Stimulated activated CD8-positive, alpha-beta memory T cell treated with anti-CD3 and anti-CD28 coated beads, Interleukin-7, amount 100 ng/mL, for 48 hours (primary cell): Measurements from ENCODE around the gene MRPL9.
A peak's percentile ranks its signal among the peaks of the same experiment; 100 is the strongest.

Source experiments
- DNase-seq, 2 donors: peaks; one replicate each; pipeline ENCODE4 v3.0.0-alpha.2; 2020; ENCODE audit warnings: low read depth in 1 of 2; ENCODE audit errors: extremely low read depth in 1 of 2

MRPL9 gene

GRCh38 chr1:151762941-151763921 lies at the start of gene MRPL9:
MRPL9 (minus strand) TSS chr1:151763496; CDS start chr1:151763479, 17 bp downstream.
- peak; percentile 72 to 83 for DNase-seq

DNA sequence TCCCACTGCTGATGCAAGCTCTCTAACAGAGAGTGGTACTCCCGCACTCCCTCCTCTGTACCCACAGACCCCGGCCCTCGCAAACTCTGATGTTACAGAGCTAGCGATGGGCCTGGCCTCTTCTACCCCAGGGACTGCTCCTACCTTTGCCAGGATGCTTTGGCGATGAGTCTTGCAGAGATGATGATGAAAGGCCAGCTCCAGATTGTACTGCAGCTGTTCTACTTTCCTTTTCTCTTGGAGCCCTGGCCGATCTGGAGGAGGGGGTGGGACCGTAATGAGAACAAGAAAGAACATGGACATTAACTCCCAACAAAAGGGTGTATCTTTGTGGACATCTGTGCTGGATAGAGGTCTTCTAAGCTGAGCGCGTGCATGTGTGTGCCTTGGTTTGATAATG lies 47.9 kb upstream of the MRPL9 start:
- no peak for DNase-seq

DNA sequence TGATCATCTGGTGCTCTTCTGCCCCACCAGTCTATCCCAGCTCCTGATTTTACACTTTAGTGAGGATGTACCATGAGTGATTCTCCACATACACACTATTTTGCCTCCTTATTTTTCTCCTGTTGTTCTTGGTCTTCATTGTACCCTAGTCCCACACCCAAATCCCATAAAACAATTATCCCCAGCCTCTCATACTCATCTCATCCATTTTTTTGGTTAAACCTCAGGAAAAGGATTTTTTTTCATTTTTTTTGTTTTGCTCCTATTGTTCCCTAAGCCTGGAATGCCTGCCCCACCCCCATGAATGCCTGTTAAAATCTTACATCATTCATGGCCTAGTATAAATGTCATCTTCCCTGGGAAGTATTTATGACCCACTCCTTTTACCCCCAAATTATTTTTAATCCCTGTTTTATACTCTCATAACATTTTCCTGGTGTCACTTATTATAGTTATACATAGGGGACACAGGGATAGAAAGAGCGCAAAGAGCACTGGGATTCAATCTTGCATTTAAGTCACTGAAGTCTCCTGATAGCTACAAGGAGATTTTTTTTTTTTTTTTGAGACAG lies 46.8 kb upstream of the MRPL9 start:
- no peak for DNase-seq

DNA sequence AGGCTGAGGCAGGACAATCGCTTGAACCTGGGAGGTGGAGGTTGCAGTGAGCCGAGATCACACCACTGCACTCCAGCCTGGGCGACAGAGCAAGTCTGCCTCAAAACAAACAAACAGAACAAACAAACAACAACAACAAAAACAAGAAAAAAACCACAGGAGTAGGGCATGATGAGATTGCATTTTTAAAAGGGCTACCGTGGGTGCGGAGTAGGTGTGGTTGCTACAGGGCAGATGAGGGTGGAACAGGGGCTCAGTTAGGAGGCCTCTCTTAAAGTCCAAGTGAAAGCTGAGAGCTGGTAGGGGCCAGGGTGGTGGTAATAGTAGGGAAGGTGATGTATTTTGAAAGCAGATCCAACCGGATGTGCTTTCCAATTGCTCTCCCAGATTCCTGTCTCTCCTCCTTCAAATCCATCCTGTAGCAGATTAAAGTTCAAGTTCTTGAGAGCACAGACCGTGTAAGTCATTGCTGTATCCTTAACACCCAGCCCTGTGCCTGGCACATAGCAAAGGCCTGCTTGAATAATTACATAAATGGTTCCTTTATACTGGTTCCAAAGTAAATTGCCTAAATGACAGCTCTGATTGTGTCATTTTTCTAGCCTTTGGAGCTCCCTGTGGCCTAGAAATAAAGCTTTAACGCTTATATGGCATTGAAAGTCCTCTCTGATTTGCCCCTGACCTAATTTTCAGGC lies 46.1 kb upstream of the MRPL9 start:
- no peak for DNase-seq

DNA sequence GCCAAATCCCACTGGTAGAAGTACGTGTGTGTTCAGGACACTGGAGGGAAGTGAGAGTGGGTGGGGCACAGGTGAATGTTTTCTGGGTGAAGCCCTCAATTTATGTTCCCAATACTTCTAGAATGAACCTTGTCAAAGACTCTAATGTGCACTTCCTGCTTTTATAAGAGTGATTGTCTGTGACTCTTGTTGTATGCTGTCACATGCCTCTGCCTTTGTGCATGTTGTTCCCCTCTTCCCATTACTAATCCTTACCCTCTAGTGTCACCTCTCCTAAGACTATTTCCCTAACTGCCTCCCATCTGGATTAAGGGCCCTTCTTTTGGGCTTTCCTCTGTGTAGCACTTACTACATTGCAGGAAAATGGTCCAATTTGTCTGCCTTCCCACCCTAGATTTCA lies 44.5 kb upstream of the MRPL9 start:
- no peak for DNase-seq

- DNase-seq, result no peak
Observed at GRCh38 chr1:151807131-151807530, 43.8 kb upstream of the MRPL9 start.

GRCh38 chr1:151806170-151806569 lies 42.9 kb upstream of the MRPL9 start:
- no peak for DNase-seq

GRCh38 chr1:151805066-151805820 lies 41.9 kb upstream of the MRPL9 start, which contains the start of gene LINGO4:
LINGO4 (minus strand) TSS chr1:151805419; CDS start chr1:151802704, 2,715 bp downstream.
- no peak for DNase-seq

GRCh38 chr1:151803915-151804314 lies 40.6 kb upstream of the MRPL9 start:
- DNase-seq, result no peak

DNA sequence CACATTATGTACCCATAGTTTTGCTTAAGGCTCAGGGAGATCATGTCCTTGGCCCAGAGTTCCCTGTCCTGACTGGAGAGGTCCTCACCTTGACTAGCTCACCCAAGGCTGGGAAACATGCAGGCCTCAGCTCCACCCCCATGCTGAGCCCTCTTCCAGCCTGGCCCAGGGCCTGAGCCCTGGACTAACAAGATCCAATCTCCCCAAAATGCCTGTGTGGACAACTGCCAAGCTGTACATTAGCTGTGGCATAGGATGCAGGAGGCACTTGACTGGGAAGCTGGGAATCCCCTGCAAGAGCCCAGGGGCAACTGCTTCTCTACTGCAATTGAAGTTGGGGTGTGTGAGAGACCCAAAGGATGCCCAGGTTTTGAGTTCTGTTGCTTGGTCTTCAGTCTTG lies 39.9 kb upstream of the MRPL9 start:
- DNase-seq, result no peak

DNA sequence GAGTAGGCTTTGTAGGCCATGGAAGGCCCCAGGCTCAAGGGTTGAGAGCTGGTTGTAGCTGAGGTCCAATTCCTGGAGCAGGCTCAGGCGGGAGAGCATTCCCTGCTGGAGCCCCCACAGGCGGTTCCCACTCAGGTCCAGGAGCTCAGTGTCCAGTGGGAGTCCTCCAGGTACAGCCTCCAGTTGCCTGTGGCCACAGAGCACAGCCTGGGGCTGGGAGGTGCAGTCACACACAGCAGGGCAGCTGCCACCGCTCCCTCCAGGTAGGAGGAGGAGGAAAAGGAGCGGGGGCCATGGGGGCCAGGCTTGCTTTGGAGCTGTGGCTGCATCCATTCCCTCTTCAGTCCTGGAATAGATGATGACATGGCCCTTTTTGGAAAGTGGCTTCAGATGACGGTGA lies 39.1 kb upstream of the MRPL9 start:
- DNase-seq, result no peak

- no peak for DNase-seq
Observed at GRCh38 chr1:151801846-151802245, 38.5 kb upstream of the MRPL9 start.

DNA sequence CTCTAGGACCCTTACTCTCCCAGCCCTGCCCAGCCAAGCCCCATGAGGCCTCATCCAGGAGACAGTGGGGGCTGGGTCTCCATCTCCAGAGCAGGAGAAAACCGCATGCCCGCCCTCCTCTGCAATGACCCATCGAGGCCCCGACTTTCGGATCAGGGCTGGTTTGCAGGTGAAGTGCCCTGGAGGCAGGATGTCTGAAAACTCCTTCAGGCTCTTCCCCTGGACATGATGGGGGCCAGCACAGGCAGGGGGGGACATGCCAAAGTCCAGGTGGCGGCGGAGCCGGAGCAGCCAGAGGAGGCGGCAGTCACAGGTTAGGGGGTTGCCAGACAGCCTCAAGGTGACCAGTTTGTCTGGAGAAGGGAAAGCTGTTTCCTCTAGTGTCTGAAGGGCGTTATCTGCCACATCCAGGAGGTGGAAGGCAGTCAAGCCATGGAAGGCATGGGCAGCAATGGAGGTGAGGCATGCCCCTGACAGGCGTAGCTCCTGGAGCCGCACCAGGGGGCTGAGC lies 38.1 kb upstream of the MRPL9 start:
- no peak for DNase-seq

GRCh38 chr1:151800830-151801229 lies 37.5 kb upstream of the MRPL9 start:
- no peak for DNase-seq

- no peak for DNase-seq
Observed at GRCh38 chr1:151799179-151800022, 36.1 kb upstream of the MRPL9 start.

DNA sequence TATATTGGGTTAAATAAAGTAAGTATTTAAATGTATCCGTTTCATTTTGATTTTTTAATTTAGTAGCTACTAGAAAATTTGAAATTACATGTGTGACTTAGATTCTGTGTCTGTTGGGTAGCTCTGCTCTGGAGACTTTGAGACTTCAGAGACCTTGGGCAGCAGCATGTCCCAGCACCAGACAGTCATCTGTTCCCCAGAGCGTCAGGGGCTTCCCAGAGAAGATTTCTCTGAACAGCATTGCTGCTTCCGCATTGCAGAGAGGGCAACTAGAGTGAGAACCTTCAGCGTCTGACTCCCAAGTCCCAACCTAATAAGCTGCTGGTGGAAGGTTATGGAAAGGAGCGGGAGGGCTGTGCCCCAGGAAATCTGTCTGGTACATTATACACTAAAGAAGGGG lies 35.3 kb upstream of the MRPL9 start:
- no peak for DNase-seq

DNA sequence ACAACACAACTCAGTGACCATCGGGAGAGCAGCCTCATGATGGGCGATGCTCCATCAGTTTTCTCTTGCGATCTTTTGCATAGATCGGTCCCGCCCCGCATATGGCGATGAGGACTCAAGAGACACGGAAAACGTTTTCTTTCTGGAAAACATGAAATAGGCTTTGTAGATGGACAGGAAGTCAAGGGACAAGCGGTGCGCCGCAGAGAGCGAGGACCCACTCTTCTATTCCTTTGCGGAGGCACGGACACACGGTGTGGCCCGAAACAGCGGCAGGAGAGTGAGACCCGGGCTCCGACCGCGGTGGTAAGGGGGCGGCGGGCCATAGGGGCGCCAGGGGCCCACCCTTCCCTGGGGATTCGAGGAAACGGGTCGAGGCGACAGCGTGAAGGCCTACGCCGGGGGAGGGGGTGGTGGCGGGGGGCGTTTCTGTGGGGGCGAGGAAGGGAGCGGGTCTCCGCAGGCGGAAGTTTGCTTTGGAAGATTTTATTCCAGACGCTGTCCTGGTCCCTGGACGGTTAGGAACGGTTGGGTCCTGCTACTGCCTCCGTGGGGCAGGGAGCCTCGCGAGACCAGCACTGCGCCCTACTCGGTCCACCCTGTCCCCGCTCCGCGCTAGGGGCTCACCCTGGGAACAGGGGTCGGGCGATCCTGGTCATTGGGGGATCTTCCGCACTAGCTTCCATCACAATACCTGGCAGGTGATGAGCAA lies 27.8 kb upstream of the MRPL9 start:
- DNase-seq, result no peak

GRCh38 chr1:151790071-151790939 lies 27.0 kb upstream of the MRPL9 start, which contains the start of gene TDRKH:
TDRKH (minus strand) TSS chr1:151790500; CDS start chr1:151783022, 7,478 bp downstream.
- DNase-seq, result peak; percentile 97 to 99
